GM12872 (cell line): Measurements from ENCODE around the gene TSPO.

Experiments
- TF ChIP-seq, protein P1 (sequence below): IDR thresholded peaks from 3 replicates; pipeline ENCODE4 v1.5.1; 2011; ENCODE audit warnings: low read depth, mild to moderate bottlenecking, low read length, moderate library complexity; ENCODE audit not compliant: insufficient read depth

Gene TSPO

DNA sequence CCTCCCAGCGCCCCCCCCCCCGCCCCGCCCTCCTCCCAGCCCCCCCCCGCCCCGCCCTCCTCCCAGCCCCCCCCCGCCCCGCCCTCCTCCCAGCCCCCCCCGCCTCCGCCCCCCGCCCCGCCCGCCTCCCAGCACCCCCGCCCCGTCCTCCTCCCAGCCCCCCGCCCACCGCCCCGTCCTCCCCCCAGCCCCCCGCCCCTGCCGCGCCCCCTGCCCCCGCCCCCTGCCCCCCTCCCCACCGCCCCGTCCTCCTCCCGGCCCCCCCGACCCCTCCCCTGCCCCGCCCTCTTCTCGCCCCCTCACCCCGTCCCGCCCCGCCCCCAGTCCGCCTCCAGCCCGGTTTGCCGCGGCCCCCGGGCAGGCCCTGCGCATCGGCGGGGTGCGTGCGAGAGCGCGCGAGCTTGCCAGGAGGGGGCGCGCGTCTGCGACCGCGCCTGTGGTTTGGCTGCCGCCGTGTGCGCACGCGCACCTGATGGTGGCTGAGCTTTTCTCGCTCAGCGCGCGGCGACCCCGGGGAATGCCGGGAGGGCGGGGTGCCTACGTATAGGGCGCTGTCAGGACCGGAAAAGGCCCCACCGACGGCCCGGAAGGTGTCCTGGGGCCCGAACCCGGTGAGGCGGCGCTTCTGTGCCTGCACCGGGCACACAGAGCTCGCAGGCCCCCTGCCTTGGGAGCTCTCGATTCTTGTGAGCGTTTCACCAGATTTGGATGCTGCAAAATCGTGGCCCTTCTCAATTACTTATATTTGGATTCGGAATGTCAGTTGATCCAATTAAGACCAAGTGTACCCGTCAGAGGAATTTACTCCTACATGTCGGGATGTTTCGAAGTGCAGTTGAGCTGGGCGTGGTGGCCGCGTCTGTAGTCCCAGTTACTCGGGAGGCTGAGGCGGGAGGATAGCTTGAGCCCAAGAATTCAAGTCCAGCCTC, 36.1 kb downstream of the TSPO start:
- TF ChIP-seq, protein P1, sequence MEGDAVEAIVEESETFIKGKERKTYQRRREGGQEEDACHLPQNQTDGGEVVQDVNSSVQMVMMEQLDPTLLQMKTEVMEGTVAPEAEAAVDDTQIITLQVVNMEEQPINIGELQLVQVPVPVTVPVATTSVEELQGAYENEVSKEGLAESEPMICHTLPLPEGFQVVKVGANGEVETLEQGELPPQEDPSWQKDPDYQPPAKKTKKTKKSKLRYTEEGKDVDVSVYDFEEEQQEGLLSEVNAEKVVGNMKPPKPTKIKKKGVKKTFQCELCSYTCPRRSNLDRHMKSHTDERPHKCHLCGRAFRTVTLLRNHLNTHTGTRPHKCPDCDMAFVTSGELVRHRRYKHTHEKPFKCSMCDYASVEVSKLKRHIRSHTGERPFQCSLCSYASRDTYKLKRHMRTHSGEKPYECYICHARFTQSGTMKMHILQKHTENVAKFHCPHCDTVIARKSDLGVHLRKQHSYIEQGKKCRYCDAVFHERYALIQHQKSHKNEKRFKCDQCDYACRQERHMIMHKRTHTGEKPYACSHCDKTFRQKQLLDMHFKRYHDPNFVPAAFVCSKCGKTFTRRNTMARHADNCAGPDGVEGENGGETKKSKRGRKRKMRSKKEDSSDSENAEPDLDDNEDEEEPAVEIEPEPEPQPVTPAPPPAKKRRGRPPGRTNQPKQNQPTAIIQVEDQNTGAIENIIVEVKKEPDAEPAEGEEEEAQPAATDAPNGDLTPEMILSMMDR: peak; percentile 72; the same call in 2 of the 3 replicates

- TF ChIP-seq, protein P1: no peak
Measured at GRCh38 chr22:43188829-43189545, 37.6 kb downstream of the TSPO start.

DNA sequence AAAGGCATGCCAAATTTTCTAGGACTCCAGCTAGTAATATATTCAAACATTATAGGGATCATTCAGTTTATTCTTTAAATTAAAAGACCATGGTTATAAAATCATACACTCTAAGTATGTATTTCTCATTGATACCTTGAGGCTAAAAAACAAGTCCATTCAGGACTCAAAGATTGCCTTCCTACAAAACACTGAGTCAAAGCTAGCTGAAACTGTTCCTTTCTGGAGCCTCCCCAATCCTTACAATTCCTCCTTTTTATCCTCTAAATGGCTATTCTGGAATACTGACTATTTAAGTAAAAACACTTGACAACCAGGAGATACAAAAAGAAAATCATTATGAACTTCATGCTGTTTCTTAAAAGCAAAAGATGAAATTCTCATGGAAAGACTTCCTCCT, 40.5 kb downstream of the TSPO start:
- TF ChIP-seq, protein P1: no peak

GRCh38 chr22:43197271-43197941, 46.0 kb downstream of the TSPO start:
- TF ChIP-seq, protein P1: no peak

GRCh38 chr22:43198126-43198525, 46.8 kb downstream of the TSPO start:
- TF ChIP-seq, protein P1: no peak

DNA sequence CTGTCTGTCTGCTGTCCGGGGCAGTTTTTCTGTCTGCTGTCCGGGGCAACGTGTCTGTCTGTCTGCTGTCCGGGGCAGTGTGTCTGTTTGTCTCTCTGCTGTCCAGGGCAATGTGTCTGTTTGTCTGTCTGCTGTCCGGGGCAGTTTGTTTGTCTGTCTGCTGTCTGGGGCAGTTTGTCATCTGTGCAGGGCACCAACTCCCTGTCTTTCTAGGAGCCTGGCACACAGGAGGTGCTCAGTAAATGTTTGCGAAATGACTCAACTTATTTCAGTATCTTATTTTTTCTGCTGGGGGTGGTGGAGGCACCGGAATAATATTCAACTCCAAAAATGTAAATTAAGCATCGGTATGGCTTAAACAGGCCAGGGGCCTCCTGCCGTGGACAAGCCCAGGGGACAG, 47.6 kb downstream of the TSPO start:
- TF ChIP-seq, protein P1: no peak

- TF ChIP-seq, protein P1: no peak
Measured at GRCh38 chr22:43199541-43199940, 48.2 kb downstream of the TSPO start.
